ENCODE measurements around the gene GRM1.

Gene GRM1

DNA sequence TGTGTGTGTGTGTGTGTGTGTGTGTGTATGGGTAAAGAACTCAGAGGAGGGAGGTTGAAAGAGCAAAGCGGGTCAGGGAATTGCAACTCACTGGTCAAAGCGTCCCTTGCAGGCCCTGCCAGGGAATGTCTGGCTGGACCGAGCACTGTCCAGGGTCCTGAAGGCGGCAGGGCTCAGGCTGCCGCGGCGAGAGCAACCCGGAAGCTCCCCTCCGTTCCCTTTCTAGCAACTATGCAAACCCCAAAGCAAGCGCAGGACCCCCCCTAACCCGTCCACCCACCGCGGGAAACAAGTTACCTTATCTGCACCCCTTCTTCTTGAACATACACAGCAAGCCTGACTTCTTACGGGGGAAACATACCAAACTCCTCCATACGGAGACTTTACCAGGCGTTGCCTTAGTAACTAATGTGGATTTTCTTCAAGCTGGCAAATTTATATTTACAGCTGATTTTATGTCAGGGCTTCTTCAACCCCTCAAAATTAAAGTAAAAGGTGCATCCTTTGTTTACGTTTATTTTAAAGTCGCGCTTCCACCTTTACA lies 538 bp upstream of the GRM1 start:
- TF ChIP-seq CTCF (IDR thresholded peaks at IDR 0.05; ENCODE audit: insufficient read depth, low read depth, low read length, missing control alignments) = no peak
- H3K4me3 ChIP-seq (ENCODE audit: low read depth, low read length) = no peak overlapping the region
- DNase-seq (ENCODE audit: low read depth) = peak; percentile 37

- DNase-seq (ENCODE audit: low read depth) = no peak
- no peak overlapping the region for H3K4me3 ChIP-seq (ENCODE audit: low read depth, low read length)
- TF ChIP-seq CTCF (IDR thresholded peaks at IDR 0.05; ENCODE audit: insufficient read depth, low read depth, low read length, missing control alignments) = no peak
These were observed 817 bp downstream of the GRM1 start for GRCh38 chr6:146029573-146030184.

- no peak overlapping the region for H3K4me3 ChIP-seq (ENCODE audit: low read depth, low read length)
- TF ChIP-seq CTCF (IDR thresholded peaks at IDR 0.05; ENCODE audit: insufficient read depth, low read depth, low read length, missing control alignments) = no peak
- no peak for DNase-seq (ENCODE audit: low read depth)
These were observed 3.5 kb downstream of the GRM1 start for GRCh38 chr6:146032387-146032786.

DNA sequence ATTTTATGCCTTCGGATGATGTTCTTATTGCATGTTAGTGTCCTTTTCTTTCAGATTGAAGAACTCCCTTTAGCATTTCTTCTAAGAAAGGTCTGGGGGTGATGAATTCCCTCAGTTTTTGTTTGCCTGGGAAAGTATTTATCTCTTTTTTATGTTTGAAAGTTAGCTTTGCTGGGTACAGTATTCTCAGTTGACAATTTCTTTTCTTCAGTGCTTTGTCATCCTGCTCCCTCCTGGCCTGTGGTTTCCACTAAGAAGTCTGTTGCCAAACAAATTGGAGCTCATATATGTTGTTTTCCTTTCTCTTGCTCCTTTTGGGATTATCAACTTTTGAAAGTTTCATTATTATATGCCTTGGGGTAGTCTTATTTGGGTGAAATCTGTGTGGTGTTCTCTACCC lies 11.5 kb downstream of the GRM1 start:
- TF ChIP-seq CTCF (IDR thresholded peaks at IDR 0.05; ENCODE audit: insufficient read depth, low read depth, low read length, missing control alignments) = no peak
- no peak for DNase-seq (ENCODE audit: low read depth)
- H3K4me3 ChIP-seq (ENCODE audit: low read depth, low read length) = no peak overlapping the region

GRCh38 chr6:146041282-146041681 lies 12.4 kb downstream of the GRM1 start:
- peak; percentile 45 for TF ChIP-seq CTCF (IDR thresholded peaks at IDR 0.05; ENCODE audit: insufficient read depth, low read depth, low read length, missing control alignments)
- peak; percentile 38 for DNase-seq (ENCODE audit: low read depth)
- no peak overlapping the region for H3K4me3 ChIP-seq (ENCODE audit: low read depth, low read length)

- no peak for TF ChIP-seq CTCF (IDR thresholded peaks at IDR 0.05; ENCODE audit: insufficient read depth, low read depth, low read length, missing control alignments)
- DNase-seq (ENCODE audit: low read depth) = no peak
- H3K4me3 ChIP-seq (ENCODE audit: low read depth, low read length) = no peak overlapping the region
These were observed 18.5 kb downstream of the GRM1 start for GRCh38 chr6:146047371-146047770.

DNA sequence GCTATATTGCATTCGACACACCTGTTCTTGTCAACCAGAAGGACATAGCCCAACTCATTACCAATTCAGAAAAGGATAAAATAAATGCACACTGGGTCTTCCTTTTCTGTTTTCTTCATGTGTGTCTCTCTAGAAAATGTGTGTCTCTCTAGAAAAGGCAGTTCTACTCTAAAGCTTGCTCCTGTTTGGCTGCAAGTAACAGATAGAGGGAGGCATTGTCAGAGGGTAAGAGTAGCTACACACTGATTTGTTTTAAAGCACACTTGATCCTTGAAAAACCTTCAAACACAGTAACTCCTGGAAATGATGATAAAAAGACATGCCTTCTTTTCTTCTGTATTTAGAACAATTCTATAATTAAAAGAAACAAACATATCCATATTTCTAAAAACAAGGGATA lies 21.3 kb downstream of the GRM1 start:
- TF ChIP-seq CTCF (IDR thresholded peaks at IDR 0.05; ENCODE audit: insufficient read depth, low read depth, low read length, missing control alignments) = no peak
- no peak for DNase-seq (ENCODE audit: low read depth)
- H3K4me3 ChIP-seq (ENCODE audit: low read depth, low read length) = no peak overlapping the region

Data from GM12865 (cell line).